NCI-H526 treated with DMSO at 0.1 percent for 48 hours (cell line): ENCODE data around the gene ZMYM4.

Source experiments
- DNase-seq: peaks from one replicate; lab custom pipeline; 2025; lab: John Stamatoyannopoulos, UW

ZMYM4 gene

GRCh38 chr1:35278886-35279554 lies 10.5 kb downstream of the ZMYM4 start:
- no peak for DNase-seq

- no peak for DNase-seq
Observed at GRCh38 chr1:35279555-35279904, 11.0 kb downstream of the ZMYM4 start.

DNA sequence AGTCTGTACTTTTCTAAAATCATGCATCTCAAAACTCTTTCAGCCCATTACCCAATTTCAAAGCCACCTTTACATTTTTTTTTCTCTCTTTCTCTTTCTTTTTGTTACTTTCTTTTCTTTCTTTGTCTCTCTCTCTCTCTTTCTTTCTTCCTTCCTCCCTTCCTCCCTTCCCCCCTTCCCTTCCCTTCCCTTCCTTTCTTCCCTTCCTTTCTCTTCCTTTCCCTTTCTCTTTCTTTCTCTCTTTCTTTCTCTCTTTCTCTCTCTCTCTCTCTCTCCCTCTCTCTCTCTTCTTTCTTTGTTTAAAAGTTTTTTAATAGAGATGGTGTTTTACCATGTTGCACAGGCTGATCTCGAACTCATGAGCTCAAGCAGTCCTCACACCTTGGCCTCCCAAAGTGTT lies 11.5 kb downstream of the ZMYM4 start:
- no peak for DNase-seq

GRCh38 chr1:35281565-35281964 lies 13.1 kb downstream of the ZMYM4 start:
- no peak for DNase-seq

- no peak for DNase-seq
Observed at GRCh38 chr1:35282172-35282571, 13.7 kb downstream of the ZMYM4 start.

GRCh38 chr1:35284852-35285251 lies 16.3 kb downstream of the ZMYM4 start:
- DNase-seq = no peak

DNA sequence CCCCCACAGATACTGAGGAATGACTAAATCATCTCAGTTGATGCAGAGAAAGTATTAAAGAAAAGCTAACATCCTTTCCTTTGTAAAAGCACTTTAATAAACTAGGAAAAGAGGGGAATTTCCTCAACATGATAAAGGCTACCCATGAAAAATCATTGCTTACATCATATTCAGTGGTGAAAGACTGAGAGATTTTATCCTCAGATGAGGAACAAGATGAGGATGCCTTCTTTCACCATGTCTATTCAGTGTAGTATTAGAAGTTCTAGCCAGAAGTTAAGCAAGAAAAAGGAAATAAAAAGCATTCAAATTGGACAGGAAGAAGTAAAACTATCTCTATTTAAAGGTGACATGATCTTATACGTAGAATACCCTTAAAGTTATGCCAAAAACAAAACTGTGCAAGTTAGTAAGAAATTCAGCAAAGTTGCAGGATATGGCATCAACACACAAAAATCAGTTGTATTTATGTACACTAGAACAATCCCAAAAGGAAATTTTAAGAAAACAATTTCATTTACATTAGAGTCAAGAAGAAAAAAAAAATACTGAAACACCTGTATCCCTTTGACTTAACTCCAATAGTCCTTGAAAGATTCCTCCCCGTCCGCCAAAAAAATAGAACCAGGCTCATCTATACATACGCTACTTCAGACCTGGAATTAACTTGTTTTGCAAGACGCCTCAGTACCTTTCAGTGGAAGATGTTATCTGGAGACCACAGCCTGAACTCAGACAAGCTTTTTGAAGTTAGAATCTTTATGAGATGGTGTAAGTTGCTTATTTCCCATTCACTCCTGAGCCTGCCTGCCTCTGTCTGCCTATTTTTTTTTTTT lies 17.5 kb downstream of the ZMYM4 start:
- DNase-seq = no peak

- DNase-seq = no peak
Observed at GRCh38 chr1:35287807-35288640, 19.5 kb downstream of the ZMYM4 start.

- DNase-seq = no peak
Observed at GRCh38 chr1:35288761-35289160, 20.3 kb downstream of the ZMYM4 start.

DNA sequence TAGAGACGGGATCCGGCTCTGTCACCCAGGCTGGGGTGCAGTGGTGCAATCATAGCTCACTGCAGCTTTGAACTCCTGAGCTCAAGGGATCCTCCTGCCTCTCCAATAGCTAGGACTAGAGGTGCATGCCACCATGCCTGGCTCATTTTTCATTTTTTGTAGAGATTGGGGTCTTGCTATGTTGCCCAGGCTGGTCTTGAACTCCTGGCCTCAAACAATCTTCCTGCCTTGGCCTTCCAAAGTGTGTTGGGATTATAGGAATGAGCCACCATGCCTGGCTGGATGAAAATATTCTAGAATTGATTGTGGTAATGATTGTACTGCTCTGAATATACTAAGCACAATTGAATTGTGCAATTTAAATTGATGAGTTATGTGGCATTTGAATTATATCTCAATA lies 21.9 kb downstream of the ZMYM4 start:
- DNase-seq = no peak

DNA sequence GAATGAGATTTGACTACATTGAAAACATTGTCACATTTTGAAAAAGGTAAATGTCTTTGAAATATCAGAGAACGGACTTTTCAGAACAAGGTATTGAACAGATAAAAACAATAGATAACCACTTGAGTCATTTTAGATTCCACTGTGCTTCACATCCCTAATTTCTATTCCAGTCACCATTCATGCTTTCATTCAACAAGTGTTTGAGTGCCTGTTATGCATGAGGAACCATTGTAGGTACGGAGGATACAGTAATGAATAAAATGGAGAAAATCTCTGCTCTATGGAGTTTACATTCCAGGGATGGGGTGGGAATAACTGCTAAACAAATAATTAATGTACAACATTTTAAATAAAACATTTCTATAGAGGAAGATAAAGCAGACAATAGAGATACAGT lies 26.3 kb downstream of the ZMYM4 start:
- no peak for DNase-seq

DNA sequence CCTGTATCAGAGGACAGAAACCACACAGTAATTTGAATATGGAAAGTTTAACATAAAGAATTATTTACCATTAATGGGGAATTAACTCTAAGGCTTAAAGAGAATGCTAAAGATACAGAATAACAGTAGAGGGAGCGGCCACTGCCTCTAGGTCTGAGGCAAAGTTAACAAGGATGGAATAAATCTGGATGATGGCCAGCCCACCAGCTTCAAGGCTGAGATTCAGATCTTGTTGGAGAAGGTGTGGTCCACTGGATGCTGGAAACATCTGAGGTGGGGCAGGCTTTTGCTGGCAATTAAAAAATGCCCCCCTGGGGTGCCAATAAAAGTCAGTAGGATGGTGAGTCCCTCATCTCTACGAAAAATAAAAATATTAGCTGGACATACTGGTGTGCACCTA lies 29.4 kb downstream of the ZMYM4 start:
- DNase-seq = no peak

DNA sequence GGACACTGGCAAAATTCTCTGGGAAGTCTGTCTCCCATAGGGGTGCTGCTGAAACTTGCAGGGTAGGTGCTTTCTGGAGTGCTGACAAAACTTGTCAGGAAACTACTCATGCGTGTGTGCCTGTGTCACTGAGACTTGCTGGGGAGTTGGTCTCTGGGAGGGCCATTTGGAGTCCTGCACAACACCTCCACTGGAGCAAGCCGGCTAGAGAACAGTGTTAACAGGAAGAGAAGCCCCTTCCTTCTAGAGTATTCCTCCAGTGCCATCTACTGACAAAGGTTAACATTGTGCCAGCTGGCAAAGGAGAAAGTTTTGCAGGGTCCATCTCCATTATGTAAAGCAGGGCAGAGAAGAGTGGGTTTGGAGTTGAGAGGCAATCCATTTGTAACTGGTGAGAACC lies 30.0 kb downstream of the ZMYM4 start:
- no peak for DNase-seq

DNA sequence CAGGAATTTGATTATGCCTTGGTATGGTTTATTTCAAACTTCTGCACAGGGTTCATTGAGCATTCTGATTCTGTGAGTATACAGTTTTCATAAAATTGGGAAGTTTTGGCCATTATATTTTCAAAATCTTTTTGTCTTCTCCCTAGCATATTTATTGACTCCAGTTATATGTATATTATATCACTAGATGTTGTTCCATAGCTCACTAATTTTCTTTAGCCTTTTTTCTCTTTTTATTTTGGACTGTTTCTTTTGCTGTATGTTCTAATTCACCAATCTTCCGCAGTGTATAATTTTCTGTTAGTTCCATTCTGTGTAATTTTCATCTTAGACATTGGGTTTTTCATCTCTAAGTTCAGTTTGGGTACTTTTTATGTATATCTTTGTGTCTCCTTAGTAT lies 31.9 kb downstream of the ZMYM4 start:
- no peak for DNase-seq

- DNase-seq = no peak
Observed at GRCh38 chr1:35301674-35302392, 33.3 kb downstream of the ZMYM4 start.

- no peak for DNase-seq
Observed at GRCh38 chr1:35305383-35305782, 36.9 kb downstream of the ZMYM4 start.

DNA sequence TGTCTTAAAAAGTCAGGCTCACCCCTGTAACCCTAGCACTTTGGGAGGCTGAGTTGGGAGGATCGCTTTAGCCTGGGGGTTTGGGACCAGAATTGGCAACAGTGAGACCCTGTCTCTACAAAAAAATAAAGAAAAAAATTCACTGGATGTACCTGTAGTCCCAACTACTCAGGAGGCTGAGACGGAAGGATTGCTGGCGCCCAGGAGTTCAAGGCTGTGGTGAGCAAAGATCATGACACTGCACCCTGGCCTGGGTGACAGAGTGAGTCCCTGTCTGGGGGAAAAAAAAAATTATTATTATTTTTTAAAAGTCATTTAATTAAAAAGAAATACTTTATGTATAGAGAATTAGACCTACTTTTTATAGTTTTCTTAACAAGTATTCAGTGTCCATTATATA lies 47.1 kb downstream of the ZMYM4 start:
- no peak for DNase-seq

DNA sequence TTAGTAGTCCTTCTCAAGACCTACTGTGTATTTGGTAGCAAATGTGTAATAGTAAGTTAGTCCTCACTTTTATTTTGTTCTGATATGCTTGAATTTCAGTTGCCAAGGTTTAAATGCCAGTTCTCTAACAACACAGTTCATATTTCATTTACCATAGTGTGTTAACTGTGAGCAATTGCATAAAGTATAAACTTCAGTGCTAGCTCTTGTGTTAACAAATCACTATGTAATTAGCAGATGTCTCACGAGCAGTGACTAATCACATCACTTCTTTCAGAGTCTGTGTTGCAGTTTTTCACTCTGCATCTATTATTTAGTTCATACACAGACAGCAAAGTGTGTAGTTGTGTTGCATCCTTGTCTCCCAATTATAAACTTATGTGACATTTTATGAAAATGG lies 47.8 kb downstream of the ZMYM4 start:
- no peak for DNase-seq

DNA sequence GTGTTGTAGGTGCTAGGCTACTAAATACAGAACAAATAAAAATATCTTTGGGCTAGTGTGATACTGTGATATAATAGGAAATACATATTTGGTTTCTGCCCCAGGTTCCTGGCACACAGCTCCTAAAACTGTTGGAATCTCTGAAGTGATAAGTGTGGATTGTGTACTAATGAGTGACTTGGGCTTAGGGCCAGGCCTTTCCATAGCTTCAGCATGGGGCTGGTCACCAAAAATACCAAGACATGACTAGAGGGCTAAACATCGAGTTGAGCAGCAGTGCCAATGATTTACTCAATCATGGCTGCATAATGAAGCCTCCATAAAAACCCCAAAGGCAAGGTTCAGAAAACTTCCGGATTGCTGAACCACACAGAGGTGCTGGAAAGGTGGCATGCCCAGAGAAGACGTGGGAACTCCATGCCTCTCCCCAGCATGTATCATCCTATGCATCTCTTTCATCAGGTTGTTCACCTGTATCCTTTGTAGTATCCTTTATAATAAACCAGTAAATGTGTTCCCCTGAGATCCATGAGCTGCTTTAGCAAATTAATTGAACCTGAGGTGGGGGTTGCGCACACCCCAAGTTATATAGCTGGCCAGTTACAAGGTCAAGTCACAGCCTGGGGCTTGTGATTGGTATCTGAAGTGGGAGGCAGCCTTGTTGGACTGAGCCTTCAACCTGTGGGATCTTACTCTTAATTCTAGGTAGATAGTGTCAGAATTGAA lies 51.6 kb downstream of the ZMYM4 start:
- no peak for DNase-seq

- no peak for DNase-seq
Observed at GRCh38 chr1:35320937-35321336, 52.4 kb downstream of the ZMYM4 start.

DNA sequence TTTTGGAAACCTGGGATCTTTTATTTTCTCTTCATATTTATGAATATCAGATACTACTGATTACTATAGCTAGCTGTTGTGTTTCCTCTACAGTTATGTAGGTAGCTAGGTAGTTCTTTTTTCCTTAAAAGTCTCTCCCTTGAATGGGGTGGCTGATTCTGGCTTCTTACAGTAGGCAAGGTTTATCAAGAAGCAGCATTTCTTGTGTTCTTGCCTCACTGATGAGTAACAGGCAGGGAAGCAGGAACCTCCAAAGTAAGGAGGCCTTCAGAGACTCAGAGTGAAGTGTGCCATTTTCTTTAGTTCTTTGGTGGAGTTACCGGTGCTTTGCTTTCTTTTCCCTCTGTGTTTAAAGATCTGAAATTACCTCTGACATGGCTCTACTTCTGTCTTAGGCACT lies 56.0 kb downstream of the ZMYM4 start:
- DNase-seq = no peak
